ENCODE measurements around the gene CCL21.

Gene CCL21

GRCh38 chr9:34709196-34709978, 549 bp downstream of the CCL21 start:
- no peak for DNase-seq (ENCODE audit: low read depth in 1 of 2, low spot score in 1 of 2)

GRCh38 chr9:34707130-34707529, 2.8 kb downstream of the CCL21 start:
- no peak for DNase-seq (ENCODE audit: low read depth in 1 of 2, low spot score in 1 of 2)

GRCh38 chr9:34701769-34702736, 7.9 kb downstream of the CCL21 start:
- peak; percentile 64 to 78 for DNase-seq (ENCODE audit: low read depth in 1 of 2, low spot score in 1 of 2)

- peak; percentile 59 to 63 for DNase-seq (ENCODE audit: low read depth in 1 of 2, low spot score in 1 of 2)
These were observed 8.7 kb downstream of the CCL21 start for GRCh38 chr9:34701023-34701768.

- DNase-seq (ENCODE audit: low read depth in 1 of 2, low spot score in 1 of 2) = no peak
These were observed 15.1 kb downstream of the CCL21 start for GRCh38 chr9:34694811-34695210.

- no peak for DNase-seq (ENCODE audit: low read depth in 1 of 2, low spot score in 1 of 2)
These were observed 16.4 kb downstream of the CCL21 start for GRCh38 chr9:34693560-34693959.

GRCh38 chr9:34691936-34692315, 18.0 kb downstream of the CCL21 start:
- no peak for DNase-seq (ENCODE audit: low read depth in 1 of 2, low spot score in 1 of 2)

GRCh38 chr9:34690983-34691935, 18.7 kb downstream of the CCL21 start, which contains the start of gene CCL19:
TSS of gene CCL19 (minus strand) at chr9:34691276. CDS start at chr9:34691139, 137 bp downstream.
- no peak for DNase-seq (ENCODE audit: low read depth in 1 of 2, low spot score in 1 of 2)

- DNase-seq (ENCODE audit: low read depth in 1 of 2, low spot score in 1 of 2) = no peak
These were observed 20.4 kb downstream of the CCL21 start for GRCh38 chr9:34689512-34689911.

GRCh38 chr9:34689116-34689470, 20.8 kb downstream of the CCL21 start:
- DNase-seq (ENCODE audit: low read depth in 1 of 2, low spot score in 1 of 2) = no peak

GRCh38 chr9:34688329-34689115, 21.4 kb downstream of the CCL21 start:
- DNase-seq (ENCODE audit: low read depth in 1 of 2, low spot score in 1 of 2) = no peak

GRCh38 chr9:34687276-34688030, 22.5 kb downstream of the CCL21 start:
- no peak for DNase-seq (ENCODE audit: low read depth in 1 of 2, low spot score in 1 of 2)

GRCh38 chr9:34686732-34687131, 23.2 kb downstream of the CCL21 start:
- no peak for DNase-seq (ENCODE audit: low read depth in 1 of 2, low spot score in 1 of 2)

GRCh38 chr9:34686231-34686630, 23.7 kb downstream of the CCL21 start:
- no peak for DNase-seq (ENCODE audit: low read depth in 1 of 2, low spot score in 1 of 2)

GRCh38 chr9:34685591-34685990, 24.3 kb downstream of the CCL21 start:
- DNase-seq (ENCODE audit: low read depth in 1 of 2, low spot score in 1 of 2) = no peak

GRCh38 chr9:34684816-34685215, 25.1 kb downstream of the CCL21 start:
- no peak for DNase-seq (ENCODE audit: low read depth in 1 of 2, low spot score in 1 of 2)

GRCh38 chr9:34684145-34684544, 25.8 kb downstream of the CCL21 start:
- peak in 1 of 2 donors; percentile 24 for DNase-seq (ENCODE audit: low read depth in 1 of 2, low spot score in 1 of 2)

GRCh38 chr9:34675869-34676268, 34.1 kb downstream of the CCL21 start:
- no peak for DNase-seq (ENCODE audit: low read depth in 1 of 2, low spot score in 1 of 2)
